Measurements from ENCODE around the gene ANKRD11.

The ANKRD11 gene

GRCh38 chr16:89366561-89367537, 123.5 kb downstream of the ANKRD11 start:
- Histone ChIP-seq H3K4me2 (ENCODE audit: low read depth, low read length, poor library complexity, severe bottlenecking) (no peak overlapping the region), H3K4me3 (ENCODE audit: insufficient read depth, low read length, poor library complexity, severe bottlenecking) (no peak overlapping the region), H3F3A (ENCODE audit: insufficient read depth) (0 out of 2 replicates have a peak, but pooled peaks cover 4% of the 10 kb centered on the region), H3K9me3 (ENCODE audit: insufficient read depth, low read length) (no peaks in the 10 kb centered on the region), H2AFZ (ENCODE audit: low read depth, low read length, severe bottlenecking) (no peak overlapping the region), H3K9me2 (replicated peaks; ENCODE audit: insufficient read depth, low read length) (no peaks in the 10 kb centered on the region), H3K27ac (ENCODE audit: low read depth, low read length) (no peak overlapping the region), H3K36me3 (ENCODE audit: low read length) (no peaks in the 10 kb centered on the region), H4K20me1 (ENCODE audit: low read depth, low read length) (peaks cover 33% of the 10 kb centered on the region; the same call in 1 of the 2 replicates), H3K9ac (ENCODE audit: low read length) (no peak overlapping the region), H3K27me3 (ENCODE audit: low read length) (no peaks in the 10 kb centered on the region), H3K79me2 (ENCODE audit: insufficient read depth, low read length) (peaks cover 95% of the 10 kb centered on the region)
- TF ChIP-seq EZH2phosphoT487 (conservative IDR thresholded peaks at IDR 0.05; ENCODE audit: low read length) (no peak), CTCF (IDR thresholded peaks at IDR 0.05; ENCODE audit: insufficient read depth, low read length, poor library complexity, severe bottlenecking) (no peak)

GRCh38 chr16:89365996-89366395, 124.4 kb downstream of the ANKRD11 start:
- no peak for TF ChIP-seq CTCF (IDR thresholded peaks at IDR 0.05; ENCODE audit: insufficient read depth, low read length, poor library complexity, severe bottlenecking)
- H3K9me2 ChIP-seq (replicated peaks; ENCODE audit: insufficient read depth, low read length) = no peaks in the 10 kb centered on the region
- H3F3A ChIP-seq (ENCODE audit: insufficient read depth) = 0 out of 2 replicates have a peak, but pooled peaks cover 4% of the 10 kb centered on the region
- H2AFZ ChIP-seq (ENCODE audit: low read depth, low read length, severe bottlenecking) = no peak overlapping the region
- H3K36me3 ChIP-seq (ENCODE audit: low read length) = no peaks in the 10 kb centered on the region
- H3K27me3 ChIP-seq (ENCODE audit: low read length) = no peaks in the 10 kb centered on the region
- H3K9me3 ChIP-seq (ENCODE audit: insufficient read depth, low read length) = no peaks in the 10 kb centered on the region
- H3K27ac ChIP-seq (ENCODE audit: low read depth, low read length) = no peak overlapping the region
- H3K9ac ChIP-seq (ENCODE audit: low read length) = no peak overlapping the region
- peaks cover 36% of the 10 kb centered on the region; the same call in 1 of the 2 replicates for H4K20me1 ChIP-seq (ENCODE audit: low read depth, low read length)
- H3K4me3 ChIP-seq (ENCODE audit: insufficient read depth, low read length, poor library complexity, severe bottlenecking) = no peak overlapping the region
- H3K79me2 ChIP-seq (ENCODE audit: insufficient read depth, low read length) = peaks cover 95% of the 10 kb centered on the region
- H3K4me2 ChIP-seq (ENCODE audit: low read depth, low read length, poor library complexity, severe bottlenecking) = no peak overlapping the region

GRCh38 chr16:89365044-89365467, 125.3 kb downstream of the ANKRD11 start:
- Histone ChIP-seq H2AFZ (ENCODE audit: low read depth, low read length, severe bottlenecking) (no peak overlapping the region), H3F3A (ENCODE audit: insufficient read depth) (0 out of 2 replicates have a peak, but pooled peaks cover 4% of the 10 kb centered on the region), H3K4me3 (ENCODE audit: insufficient read depth, low read length, poor library complexity, severe bottlenecking) (no peak overlapping the region), H3K9me3 (ENCODE audit: insufficient read depth, low read length) (no peaks in the 10 kb centered on the region), H3K79me2 (ENCODE audit: insufficient read depth, low read length) (peaks cover 95% of the 10 kb centered on the region), H3K4me2 (ENCODE audit: low read depth, low read length, poor library complexity, severe bottlenecking) (no peak overlapping the region), H3K36me3 (ENCODE audit: low read length) (no peaks in the 10 kb centered on the region), H3K9ac (ENCODE audit: low read length) (no peak overlapping the region), H4K20me1 (ENCODE audit: low read depth, low read length) (peaks cover 34% of the 10 kb centered on the region; the same call in 1 of the 2 replicates), H3K27me3 (ENCODE audit: low read length) (no peaks in the 10 kb centered on the region), H3K9me2 (replicated peaks; ENCODE audit: insufficient read depth, low read length) (no peaks in the 10 kb centered on the region), H3K27ac (ENCODE audit: low read depth, low read length) (no peak overlapping the region)
- TF ChIP-seq EZH2phosphoT487 (conservative IDR thresholded peaks at IDR 0.05; ENCODE audit: low read length) (no peak), CTCF (IDR thresholded peaks at IDR 0.05; ENCODE audit: insufficient read depth, low read length, poor library complexity, severe bottlenecking) (no peak)

Data from SU-DHL-6 (cell line).